ENCODE data around the gene METTL23.
"Not testable (repeated sequence)": the region's sequence is repeated elsewhere in the genome, so short reads cannot be mapped to it uniquely, and the experiment has no call there.

- TF ChIP-seq CTCF (optimal IDR thresholded peaks at IDR 0.05 in 1 of 3, IDR thresholded peaks at IDR 0.05 in 1 of 3, conservative IDR thresholded peaks at IDR 0.05 in 1 of 3; ENCODE audit: extremely low read depth in 1 of 3, insufficient read depth in 2 of 3, low read length in 3 of 3); EZH2 (IDR thresholded peaks at IDR 0.05; ENCODE audit: low read length): not testable (repeated sequence)
These were observed 19.1 kb downstream of the METTL23 start for GRCh38 chr17:76745785-76746184.
